Measurements from ENCODE around the gene PRKD1. TPM values are rescaled to one million over a fixed set of nuclear protein-coding genes. Genes with fewer than 3 reads are reported as not detected.
A peak's percentile ranks its signal among the peaks of the same experiment; 100 is the strongest.

The PRKD1 gene
- total and polyA plus RNA-seq, 11 donors = 0.99 to 8.8 (median 3.6) TPM

- no peak for TF ChIP-seq POLR2A (IDR thresholded peaks at IDR 0.05)
- TF ChIP-seq CTCF (IDR thresholded peaks at IDR 0.05) = no peak
- Histone ChIP-seq H3K36me3 (no peaks in the 10 kb centered on the region), H3K4me3 (no peak overlapping the region), H3K9me3 (peaks cover 0 to 7% (median 0%) of the 10 kb centered on the region in 12 donors), H3K4me1 (peaks cover 0 to 10% (median 0%) of the 10 kb centered on the region in 12 donors), H3K27me3 (no peaks in the 10 kb centered on the region), H3K27ac (peak overlapping the region in 3 of 12 donors; percentile 8 to 31 (median 14))
- WGBS, 4 donors = 48 to 61% (median 59%) methylated on average over 4 of the region's 4 CpGs
- intact Hi-C loops (cut with DNase I) = no loop called here
- DNase-seq (no peak), ATAC-seq (peak in 1 of 4 donors; percentile 78)
Measured at GRCh38 chr14:29654901-29655550, 272.6 kb downstream of the PRKD1 start.

GRCh38 chr14:29653303-29653702 lies 274.3 kb downstream of the PRKD1 start:
- H3K4me3 ChIP-seq = no peak overlapping the region
- H3K27me3 ChIP-seq = no peaks in the 10 kb centered on the region
- intact Hi-C loops (cut with DNase I) = no loop called here
- DNase-seq (no peak), ATAC-seq (no peak)
- no peak for TF ChIP-seq CTCF (IDR thresholded peaks at IDR 0.05)
- TF ChIP-seq POLR2A (IDR thresholded peaks at IDR 0.05) = no peak
- no peaks in the 10 kb centered on the region for H3K36me3 ChIP-seq
- H3K9me3 ChIP-seq = peaks cover 0 to 21% (median 7%) of the 10 kb centered on the region in 12 donors
- no peak overlapping the region for H3K27ac ChIP-seq
- peaks cover 0 to 10% (median 0%) of the 10 kb centered on the region in 12 donors for H3K4me1 ChIP-seq

- DNase-seq (no peak), ATAC-seq (no peak)
- no peak overlapping the region for H3K4me3 ChIP-seq
- TF ChIP-seq POLR2A (IDR thresholded peaks at IDR 0.05) (no peak), CTCF (IDR thresholded peaks at IDR 0.05) (no peak)
- peaks cover 0 to 28% (median 15%) of the 10 kb centered on the region in 12 donors for H3K9me3 ChIP-seq
- intact Hi-C loops (cut with DNase I) = no loop called here
- no peaks in the 10 kb centered on the region for H3K27me3 ChIP-seq
- peaks cover 0 to 10% (median 0%) of the 10 kb centered on the region in 12 donors for H3K4me1 ChIP-seq
- H3K27ac ChIP-seq = no peak overlapping the region
- no peaks in the 10 kb centered on the region for H3K36me3 ChIP-seq
Measured at GRCh38 chr14:29652571-29652970, 275.1 kb downstream of the PRKD1 start.

GRCh38 chr14:29650554-29651269 lies 276.9 kb downstream of the PRKD1 start:
- 88 to 94% (median 91%) methylated on average over 4 of the region's 4 CpGs for WGBS, 4 donors

More at GRCh38 chr14:29650554-29651269, 276.9 kb downstream of the PRKD1 start:
- no peak for TF ChIP-seq POLR2A (IDR thresholded peaks at IDR 0.05)
- peaks cover 0 to 44% (median 21%) of the 10 kb centered on the region in 12 donors for H3K9me3 ChIP-seq
- H3K4me1 ChIP-seq = peaks cover 0 to 10% (median 0%) of the 10 kb centered on the region in 12 donors
- no peaks in the 10 kb centered on the region for H3K36me3 ChIP-seq
- ATAC-seq (no peak), DNase-seq (no peak)
- intact Hi-C loops (cut with DNase I) = no loop called here
- H3K27me3 ChIP-seq = no peaks in the 10 kb centered on the region
- no peak overlapping the region for H3K27ac ChIP-seq
- H3K4me3 ChIP-seq = no peak overlapping the region
